GM19025 (cell line): ENCODE measurements around the gene MOB3C.

Experiments
- ATAC-seq: cut with Tn5 transposase; IDR thresholded peaks from one replicate; pipeline ENCODE4 v1.9.1; 2021; ENCODE audit warnings: mild to moderate bottlenecking, low read depth, moderate library complexity; ENCODE audit not compliant: unreplicated experiment

Gene MOB3C

DNA sequence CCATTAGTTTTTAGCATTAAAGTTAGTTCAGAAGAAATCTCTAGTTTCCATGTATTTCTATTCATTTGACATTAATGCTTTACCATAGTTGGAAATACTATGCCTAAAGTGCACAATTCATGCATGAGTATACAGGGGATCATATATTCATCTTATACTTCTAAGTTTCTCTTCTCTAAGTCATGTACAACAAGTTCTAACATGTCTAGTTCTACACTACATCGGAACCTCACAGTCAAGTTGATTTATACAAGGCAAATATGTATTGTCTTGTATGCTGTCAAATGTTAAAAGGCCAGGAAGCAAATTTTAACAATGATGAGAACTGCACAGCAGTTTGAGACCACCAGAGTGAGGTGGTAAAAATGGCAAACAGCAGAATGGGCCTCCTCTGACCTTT, 22.9 kb upstream of the MOB3C start:
- no peak for ATAC-seq

DNA sequence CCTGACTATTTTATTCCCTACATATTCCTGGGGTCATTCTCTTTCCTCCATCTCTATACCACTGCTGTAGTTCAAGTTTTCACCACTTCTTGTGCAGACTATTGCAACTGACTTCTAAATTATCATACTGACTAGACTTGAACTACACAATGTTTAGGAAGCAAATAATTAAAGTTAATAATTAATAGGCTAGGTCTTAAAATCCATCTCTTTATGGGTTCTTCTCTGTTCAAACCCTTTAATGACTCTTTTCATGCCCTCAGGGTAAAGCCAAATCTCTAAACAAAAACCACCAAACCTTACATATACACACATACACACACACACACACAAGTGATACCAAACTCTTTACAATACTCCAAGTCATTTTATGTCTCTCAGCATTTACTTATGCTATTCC, 22.3 kb upstream of the MOB3C start:
- no peak for ATAC-seq

DNA sequence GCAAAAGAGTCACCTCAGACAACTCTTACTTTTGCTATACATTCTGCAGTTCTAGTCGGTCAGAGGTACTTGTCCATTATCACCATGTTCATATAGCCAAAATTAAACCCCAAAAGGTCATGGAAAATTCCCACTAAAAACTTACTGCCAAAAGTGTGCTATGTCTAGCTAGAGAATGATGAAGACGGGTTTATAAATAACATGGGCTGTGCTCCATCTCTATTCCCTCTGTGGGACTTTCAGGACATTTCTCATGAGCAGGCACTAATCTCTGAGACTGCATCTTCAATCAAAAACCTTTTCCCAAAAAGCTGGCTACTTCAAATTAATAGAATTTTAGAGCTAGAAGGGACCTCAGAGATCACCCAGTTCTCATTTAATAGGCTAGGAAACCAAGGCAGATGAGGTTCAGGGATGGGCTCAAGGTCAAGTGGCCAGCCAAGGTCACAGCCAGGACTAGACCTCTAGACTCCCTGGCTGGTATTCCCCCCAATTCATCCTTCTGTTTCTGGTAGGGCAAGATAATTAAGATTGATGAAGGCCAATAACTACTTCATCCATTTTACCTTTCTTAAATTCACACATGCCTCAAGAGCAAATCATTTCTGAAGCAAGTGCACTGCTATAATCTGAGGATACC, 21.0 kb upstream of the MOB3C start:
- no peak for ATAC-seq

DNA sequence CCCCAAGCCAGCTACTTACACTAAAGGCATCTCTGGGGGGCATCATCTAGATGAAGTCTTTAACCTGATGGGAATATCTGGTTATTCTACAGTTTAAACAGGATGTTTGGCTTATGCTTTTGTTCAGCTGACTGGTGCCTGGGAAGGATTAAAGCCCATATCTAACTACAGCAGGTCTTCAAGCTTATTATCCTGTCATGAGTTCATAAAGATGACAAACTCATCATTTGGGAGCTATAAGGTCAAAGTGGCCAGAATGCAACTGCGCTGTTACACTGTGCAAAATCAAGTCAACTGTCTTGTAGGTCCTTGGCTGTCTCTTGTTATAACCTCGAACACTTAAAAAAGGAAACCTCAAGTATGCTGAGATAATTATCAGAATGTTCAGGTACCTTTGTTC, 18.6 kb upstream of the MOB3C start:
- no peak for ATAC-seq

DNA sequence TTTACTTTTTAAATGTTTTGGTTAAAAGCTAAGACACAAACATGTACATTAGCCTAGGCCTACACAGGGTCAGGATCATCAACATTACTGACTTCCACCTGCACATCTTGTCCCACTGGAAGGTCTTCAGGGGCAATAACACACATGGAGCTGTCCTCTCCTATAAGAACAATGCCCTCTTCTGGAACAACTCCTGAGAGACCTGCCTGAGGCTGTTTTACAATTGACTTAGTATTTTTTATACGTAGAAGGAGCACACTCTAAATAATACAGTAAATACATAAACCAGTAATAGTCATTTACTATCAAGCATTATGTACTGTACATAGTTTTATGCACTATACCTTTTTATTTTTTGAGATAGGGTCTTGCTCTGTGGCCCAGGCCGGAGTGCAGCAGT, 14.1 kb upstream of the MOB3C start:
- ATAC-seq = no peak

DNA sequence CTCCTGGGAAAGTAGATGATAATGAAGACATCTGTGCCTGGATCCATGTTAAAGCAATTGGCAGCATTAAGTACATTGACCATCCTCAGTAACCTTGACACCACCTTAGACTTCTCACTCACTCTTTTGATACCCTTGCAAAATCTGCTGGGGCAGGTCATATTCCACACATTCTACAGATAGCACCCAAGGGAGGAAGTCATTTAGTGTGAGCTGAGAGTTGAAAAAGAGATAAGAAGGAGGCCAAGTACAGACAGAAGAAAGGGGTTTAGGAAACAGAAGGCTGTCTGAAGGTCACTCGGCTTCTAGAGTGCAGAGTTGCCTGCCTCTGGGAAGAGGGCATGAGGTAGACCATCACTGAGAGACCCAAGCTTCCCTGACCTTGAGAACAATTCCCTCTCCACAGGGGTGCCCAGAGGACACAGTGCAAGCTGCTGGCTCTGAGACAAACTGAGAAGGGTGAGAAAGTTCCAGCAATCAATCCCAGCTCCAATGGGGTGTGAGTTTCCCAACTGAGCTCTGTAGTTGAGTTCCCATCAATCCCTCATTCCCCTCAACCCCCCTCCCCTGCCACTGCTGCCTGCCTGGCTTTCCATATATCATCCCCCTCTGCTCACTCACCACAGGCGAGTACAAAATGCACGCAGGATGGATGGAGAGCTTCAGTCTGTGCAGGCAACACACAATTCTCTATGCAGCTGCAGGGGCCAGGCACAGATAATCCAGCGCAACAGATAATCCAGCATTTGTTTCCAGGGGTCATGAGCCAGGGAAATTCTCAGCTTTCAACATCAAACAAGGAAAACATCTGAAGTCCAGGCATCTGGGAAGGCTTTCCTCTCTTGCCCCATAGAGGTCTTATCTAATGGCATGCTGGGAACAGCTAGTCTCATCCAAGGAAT, 7.4 kb upstream of the MOB3C start:
- no peak for ATAC-seq

DNA sequence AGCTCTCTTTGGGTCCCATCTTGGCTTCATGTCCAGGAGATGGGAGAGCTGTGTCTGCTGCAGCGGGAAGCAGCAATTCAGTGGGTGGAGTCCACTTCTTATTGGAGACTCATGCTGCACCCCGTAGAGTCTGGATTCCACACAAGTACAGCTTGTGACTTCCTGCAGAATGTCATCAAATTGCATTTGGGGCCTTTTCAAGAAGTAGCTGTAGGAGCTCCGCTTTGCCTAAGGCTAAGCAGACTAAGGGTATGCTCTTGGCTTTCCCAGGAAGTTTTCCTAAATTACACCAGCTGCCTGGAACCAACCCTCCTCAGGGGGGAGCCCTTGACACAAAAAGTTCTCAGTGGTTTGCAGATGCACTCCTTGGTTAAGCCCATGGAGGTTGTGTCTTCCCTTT, 5.7 kb upstream of the MOB3C start:
- ATAC-seq = no peak

DNA sequence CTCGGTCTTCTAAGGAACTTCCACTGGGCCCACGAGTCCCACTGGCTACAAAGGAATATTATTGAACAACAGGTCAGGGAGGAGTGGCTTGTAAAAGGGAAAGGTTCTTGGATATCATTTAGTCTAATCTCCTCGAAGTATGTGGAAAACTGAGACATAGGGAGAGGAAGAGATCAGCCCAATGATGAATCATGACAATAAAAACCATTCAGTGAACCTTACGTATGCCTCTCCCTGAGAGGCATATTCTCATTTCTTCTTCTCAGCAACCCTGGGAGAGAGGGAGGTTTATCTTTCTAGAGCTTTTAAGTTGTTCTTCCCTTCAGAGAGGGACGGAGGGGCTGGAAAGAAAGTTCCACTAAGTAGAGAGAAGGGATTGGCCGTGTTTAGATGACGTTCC, 5.3 kb upstream of the MOB3C start:
- no peak for ATAC-seq

DNA sequence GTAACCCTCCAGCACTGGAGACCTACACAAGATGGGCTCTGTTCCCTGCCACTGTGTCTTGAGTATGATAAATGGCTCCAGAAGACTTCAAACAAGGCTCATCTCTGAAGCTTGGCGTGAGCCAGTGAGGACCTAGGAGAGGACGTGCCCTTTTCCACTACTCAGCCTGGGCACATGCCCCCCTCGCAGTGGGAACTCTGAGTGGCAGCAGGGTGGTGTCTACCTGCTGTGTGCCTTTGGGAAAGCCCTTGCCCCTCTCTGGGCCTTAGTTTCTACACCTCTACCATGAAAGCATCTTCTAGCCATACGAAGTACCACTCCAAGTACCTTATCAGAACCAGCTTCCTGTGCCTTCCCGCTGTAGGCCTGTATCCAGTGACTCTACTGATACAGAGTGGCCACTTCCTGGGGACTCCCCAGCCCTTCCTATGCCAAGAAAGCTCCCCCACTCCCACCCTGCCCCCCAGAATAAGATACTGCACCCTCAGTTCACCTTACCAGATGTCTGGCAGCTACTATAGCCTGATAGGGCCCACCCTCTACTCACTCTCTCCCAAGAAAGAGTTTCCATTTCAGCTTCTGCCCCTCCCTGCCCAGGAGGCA, 3.1 kb upstream of the MOB3C start:
- ATAC-seq = no peak

DNA sequence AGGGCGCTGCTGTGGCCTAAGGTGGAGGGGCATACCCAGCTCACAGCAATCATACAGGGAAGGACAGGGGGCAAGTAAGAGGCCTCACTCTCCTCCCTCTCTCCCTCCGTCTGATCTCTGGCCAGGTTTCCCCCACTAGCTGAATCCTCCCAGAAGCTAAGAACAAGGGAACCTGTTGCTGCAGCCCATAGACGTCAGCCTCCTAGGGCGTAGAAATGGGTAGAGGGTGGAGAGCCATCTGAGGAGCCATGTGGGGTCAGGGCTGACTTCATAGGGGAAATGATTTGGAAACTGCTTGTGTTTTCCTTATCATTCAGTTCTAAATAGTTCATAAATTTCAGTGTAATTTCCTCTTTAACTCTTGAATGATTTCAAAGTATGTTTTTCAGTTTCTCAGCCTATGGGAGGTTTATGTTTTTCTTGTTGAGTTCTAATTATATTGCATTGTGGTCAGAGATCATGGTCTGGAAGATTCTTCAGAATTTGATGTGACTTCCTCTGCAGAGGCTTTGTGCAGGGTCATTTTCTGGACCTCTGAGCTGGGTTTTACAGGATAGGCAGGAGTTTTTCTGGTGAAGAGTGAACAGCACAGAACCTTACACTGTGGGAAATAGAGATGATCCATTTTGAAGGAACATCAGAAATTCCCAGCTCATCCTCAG, 2.3 kb upstream of the MOB3C start:
- no peak for ATAC-seq

DNA sequence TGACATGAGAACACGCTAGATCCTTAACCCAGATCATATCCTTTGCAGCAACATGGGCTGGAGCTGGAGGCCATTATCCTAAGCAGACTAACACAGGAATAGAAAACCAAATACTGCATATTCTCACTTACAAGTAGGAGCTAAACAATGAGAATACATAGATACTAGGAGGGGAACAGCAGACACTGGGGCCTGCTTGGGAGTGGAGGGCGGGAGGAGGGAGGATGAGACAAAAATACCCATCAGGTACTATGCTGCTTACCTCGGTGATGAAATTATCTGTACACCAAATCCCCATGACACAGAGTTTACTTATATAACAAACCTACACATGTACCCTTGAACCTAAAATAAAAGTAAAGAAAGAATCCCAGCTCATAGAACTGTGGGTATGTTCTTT, 1.2 kb upstream of the MOB3C start:
- no peak for ATAC-seq

DNA sequence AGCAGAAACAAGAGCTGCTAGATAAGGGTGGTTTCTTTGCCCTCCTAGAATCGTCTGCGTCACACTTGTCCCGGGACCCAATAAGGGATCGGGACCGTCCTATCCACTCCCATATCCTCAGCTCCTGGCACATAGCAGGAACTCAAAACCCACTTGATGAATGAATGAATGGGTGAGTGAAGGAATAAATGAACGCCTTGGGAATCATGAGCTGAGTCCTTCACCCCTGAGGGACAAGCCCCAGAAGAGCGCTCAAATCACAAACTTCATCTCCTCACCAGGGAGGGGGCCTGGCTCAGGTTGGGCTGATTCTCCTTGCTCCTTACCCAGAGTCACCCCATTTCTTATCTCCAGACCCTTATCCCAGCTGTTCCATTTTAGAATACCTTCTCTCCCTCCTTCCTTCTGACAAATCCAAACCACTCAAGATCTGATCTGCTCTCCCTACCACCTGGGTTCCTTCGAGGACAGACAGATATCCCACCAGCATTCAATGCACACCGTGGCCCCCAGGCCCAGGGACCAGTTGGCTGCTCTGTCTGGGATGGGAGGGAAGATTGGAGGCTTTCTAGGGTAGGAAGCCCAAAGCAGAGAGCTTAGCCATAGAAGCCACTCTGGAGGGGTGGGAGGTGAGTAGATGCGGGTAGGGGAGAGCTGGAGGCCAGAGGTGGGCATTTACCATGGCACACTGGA, 643 bp upstream of the MOB3C start:
- peak; percentile 3 for ATAC-seq

DNA sequence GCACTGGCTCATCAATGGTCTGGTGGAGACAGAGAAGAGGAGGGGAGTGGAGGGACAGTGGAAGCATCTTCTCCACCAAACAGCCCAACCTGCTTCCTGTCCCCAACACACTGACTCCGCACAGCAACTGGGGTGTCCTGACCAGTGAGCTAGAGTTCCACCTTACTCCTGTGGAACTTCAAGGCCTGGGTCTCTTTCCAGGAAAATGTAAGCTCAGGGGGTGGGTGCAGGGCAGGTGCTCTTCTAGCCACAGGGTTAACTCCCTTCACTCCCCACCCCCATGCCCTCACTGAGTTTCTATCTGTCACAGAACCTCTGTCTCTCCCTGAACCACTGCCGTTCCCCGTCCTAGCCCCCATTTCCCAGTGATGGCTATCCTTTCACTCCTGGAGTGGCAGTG, 876 bp downstream of the MOB3C start:
- ATAC-seq = no peak

DNA sequence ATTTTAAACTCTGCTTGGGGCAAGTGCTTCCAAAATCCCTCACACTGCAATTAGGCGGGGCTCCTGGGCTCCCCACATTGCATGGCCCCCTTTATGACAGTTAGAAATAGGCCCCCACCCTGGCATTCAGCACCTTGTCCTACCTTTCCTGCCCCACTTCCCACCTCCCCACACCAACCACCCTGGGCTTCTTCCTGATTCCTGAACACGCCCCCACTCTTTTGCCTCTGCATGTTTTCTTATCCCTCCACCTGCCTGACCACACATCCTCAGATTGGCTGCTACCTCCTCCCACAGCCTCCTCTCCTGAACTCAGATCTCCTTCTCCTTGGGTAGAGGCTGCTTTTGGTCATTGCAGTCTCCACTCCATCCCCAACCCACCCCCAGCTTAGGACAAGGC, 1.5 kb downstream of the MOB3C start:
- ATAC-seq = no peak

DNA sequence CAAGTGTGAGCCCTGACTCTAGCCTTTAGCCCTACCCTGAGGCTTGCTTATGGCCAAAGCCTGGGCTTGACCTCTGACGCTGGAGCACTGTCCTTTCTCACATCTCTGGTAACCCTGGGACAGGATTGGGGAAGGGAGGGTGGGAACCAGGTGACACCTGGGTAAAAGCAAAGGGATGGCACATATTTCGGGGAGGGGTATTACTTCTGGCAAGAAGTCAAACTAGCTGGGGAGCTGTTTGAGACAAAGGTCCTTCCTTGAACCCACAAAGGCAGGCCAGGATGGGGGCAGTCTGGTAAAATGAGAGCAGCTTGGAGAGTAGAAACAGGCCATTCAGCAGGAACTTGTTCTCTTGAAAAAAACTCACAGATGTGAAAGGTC, 2.0 kb downstream of the MOB3C start:
- no peak for ATAC-seq

DNA sequence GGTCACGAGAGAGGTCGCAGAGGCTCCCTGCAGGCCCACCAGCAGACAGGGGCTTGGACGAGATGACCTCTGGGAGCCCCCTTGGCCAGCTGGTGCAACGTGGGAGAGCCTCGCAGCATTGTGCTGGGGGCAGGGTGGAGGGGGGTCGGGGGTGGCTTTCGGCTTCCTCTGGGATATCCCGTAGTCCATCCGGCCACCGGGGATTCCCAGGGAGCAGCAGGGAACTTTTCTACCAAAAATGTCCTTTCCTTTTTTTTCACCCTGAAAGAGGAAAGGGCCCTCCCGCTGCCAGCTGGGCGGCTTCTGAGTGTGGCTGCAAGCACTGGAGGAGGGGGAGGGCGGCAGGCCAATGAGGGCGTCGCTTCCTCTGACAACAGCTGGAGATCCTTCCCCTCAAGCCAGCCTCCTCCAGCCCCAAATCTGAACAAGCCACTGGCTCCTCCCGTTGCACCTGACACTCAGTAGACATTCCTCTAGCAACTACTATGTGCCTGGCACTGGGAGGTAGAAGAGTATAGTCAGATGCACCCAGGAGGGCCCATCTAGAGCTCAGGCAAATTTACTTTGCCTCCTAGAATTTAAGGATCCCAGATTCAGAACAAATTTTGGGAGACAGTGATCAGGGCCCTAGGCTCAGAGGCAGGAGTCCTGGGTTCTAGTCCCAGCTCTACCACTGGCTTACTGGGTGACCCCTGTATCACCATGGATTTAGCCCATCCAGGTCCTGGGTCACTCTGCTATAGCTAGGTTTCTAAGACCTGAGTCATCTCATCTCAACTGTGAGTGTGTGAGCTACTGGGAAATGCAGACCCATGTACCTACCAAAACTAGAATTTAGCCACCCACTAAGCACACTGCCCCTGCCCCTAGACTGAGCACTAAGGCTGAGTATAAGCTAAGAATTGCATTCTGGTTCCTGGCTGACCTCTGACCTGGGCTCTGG, 2.7 kb downstream of the MOB3C start:
- ATAC-seq = no peak

DNA sequence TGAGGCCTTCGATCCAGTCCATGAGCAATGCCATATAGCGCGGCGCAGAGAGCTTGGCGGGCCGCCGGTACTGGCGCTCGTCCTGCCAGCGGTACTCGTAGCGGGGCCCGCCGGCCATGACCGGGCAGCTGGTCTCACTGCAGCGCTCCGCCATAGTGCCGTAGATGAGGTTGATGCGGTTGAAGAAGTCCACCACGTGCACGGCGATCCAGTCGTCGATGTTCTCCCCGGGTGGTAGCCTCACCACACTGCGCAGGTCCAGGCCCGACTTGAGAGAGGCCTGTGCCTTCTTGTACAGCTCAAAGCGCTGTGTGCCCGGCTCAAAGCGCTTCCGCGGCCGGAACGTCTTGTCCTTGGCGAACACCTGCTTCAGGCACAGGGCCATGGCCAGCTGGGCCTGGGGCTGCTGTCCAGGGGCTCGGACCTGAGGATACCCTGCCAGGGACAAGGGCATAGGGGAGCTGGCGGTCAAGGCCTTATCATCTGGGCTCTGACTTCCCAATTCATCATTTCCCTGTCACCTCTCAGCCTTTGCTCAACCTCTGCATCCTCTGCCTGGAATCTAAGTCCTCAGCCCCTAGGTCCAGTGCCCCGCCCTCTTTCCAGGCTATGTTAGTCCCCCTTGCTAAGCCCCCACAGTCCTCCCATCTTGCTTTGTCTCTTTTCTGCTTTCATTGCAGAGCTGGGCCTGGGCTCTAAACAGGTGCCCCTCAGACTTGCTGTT, 3.5 kb downstream of the MOB3C start:
- no peak for ATAC-seq

DNA sequence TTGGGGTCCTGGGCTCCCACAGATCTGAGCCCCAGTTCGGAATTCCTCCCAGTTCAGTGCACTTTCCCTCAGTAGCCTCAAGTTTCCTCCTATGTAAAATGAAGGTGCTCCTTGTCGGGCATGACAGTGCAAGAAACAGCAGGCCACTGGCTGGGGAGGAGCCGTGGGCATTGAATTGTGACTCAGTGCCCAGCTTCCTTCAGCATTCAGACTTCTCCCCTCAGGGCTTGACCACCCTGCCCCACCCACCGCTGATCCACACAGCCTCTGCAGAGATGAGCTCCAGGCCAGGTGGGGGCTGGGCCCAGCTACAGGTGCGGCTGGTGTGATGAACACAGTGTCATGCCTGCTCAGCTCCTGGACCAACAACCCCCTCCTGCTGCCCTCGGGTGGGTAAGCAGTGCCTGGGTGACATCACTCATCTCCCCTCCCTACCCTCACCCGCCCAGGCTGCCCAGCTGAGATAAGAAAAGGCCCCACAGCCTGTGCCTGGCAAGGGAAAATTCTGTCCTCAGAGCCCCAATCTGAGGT, 4.9 kb downstream of the MOB3C start:
- no peak for ATAC-seq
